ENCODE data around the gene ZFP30.

The ZFP30 gene

GRCh38 chr19:37655301-37655688 lies at the start of gene ZFP30:
TSS of gene ZFP30 (minus strand) at chr19:37655465. CDS start at chr19:37647822, 7,643 bp downstream.
- no peak for TF ChIP-seq GATA2 (IDR thresholded peaks at IDR 0.05; ENCODE audit: low read depth, low read length)
- no peak for TF ChIP-seq GATA3 (IDR thresholded peaks at IDR 0.05; ENCODE audit: low read depth, low read length)

DNA sequence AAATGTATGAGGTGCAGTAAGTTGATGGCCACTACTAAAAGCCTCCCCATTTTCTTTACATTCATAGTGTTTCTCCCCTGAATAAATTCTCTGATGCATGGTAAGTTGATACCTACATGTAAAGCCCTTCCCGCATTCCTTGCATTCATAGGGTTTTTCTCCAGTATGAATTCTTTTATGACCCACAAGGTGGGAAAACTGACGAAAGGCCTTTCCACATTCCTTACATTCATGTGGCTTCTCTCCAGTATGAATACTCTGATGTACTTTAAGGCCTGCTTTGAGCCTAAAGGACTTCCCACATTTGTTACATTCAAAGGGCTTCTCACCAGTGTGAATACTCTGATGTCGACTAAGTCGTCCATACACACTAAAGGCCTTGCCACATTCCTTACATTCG lies 43.8 kb upstream of the ZFP30 start:
- TF ChIP-seq GATA3 (IDR thresholded peaks at IDR 0.05; ENCODE audit: low read depth, low read length) (no peak), GATA2 (IDR thresholded peaks at IDR 0.05; ENCODE audit: low read depth, low read length) (no peak)

GRCh38 chr19:37698216-37698615 lies 43.0 kb upstream of the ZFP30 start:
- no peak for TF ChIP-seq GATA2 (IDR thresholded peaks at IDR 0.05; ENCODE audit: low read depth, low read length)
- no peak for TF ChIP-seq GATA3 (IDR thresholded peaks at IDR 0.05; ENCODE audit: low read depth, low read length)

GRCh38 chr19:37695144-37695899 lies 40.1 kb upstream of the ZFP30 start:
- TF ChIP-seq GATA3 (IDR thresholded peaks at IDR 0.05; ENCODE audit: low read depth, low read length) (no peak), GATA2 (IDR thresholded peaks at IDR 0.05; ENCODE audit: low read depth, low read length) (no peak)

GRCh38 chr19:37692956-37693620 lies 37.8 kb upstream of the ZFP30 start:
- TF ChIP-seq GATA3 (IDR thresholded peaks at IDR 0.05; ENCODE audit: low read depth, low read length) (no peak), GATA2 (IDR thresholded peaks at IDR 0.05; ENCODE audit: low read depth, low read length) (no peak)

DNA sequence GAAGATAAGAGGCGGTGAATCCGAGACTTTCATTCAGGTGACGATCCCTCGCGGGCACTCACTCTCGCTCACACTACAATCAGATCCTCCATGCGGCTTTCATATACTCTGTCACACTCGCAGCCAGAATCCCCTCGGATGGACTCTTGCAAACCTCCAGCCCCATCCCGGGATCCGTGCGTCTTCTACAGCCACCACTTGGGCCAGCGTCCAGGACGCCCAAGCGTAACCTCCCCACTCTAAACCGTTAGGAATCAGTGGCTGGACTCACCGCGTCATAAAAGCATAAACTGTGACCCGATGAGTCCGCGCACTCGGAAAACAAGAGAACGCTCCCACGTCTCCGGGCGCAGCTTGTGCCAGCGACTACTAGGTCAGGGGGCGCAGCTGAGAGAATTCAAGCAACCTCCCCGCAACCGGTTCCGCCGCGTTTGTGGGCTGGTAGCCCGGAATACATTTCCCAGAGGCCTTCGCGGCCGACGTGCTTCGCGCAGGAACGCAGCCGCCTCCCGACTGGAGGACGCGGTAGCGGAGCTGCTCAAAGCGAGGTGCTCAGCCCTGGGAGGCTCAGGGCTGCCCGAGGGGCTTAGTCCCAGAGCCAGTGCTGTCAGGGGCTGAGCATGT lies 36.7 kb upstream of the ZFP30 start:
- TF ChIP-seq GATA3 (IDR thresholded peaks at IDR 0.05; ENCODE audit: low read depth, low read length) (no peak), GATA2 (IDR thresholded peaks at IDR 0.05; ENCODE audit: low read depth, low read length) (no peak)

DNA sequence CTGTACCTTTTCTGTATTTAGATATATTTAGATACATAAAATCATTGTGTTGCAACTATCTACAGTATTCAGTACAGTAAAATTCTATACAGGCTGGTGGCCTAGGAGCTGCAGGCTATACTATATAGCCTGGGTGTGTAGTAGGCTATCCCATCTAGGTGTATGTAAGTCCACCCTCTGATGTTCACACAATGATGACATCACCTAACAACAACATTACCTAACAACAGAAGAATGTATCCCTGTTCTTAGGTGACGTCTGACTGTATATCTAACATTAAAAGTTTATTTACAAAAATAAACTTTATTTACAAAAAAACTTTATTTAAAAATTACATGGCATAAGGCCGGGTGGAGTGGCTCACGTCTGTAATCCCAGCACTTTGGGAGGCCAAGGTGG lies 28.3 kb upstream of the ZFP30 start:
- TF ChIP-seq GATA2 (IDR thresholded peaks at IDR 0.05; ENCODE audit: low read depth, low read length) (no peak), GATA3 (IDR thresholded peaks at IDR 0.05; ENCODE audit: low read depth, low read length) (no peak)

GRCh38 chr19:37669450-37669914 lies 14.2 kb upstream of the ZFP30 start:
- TF ChIP-seq GATA2 (IDR thresholded peaks at IDR 0.05; ENCODE audit: low read depth, low read length) (no peak), GATA3 (IDR thresholded peaks at IDR 0.05; ENCODE audit: low read depth, low read length) (no peak)

DNA sequence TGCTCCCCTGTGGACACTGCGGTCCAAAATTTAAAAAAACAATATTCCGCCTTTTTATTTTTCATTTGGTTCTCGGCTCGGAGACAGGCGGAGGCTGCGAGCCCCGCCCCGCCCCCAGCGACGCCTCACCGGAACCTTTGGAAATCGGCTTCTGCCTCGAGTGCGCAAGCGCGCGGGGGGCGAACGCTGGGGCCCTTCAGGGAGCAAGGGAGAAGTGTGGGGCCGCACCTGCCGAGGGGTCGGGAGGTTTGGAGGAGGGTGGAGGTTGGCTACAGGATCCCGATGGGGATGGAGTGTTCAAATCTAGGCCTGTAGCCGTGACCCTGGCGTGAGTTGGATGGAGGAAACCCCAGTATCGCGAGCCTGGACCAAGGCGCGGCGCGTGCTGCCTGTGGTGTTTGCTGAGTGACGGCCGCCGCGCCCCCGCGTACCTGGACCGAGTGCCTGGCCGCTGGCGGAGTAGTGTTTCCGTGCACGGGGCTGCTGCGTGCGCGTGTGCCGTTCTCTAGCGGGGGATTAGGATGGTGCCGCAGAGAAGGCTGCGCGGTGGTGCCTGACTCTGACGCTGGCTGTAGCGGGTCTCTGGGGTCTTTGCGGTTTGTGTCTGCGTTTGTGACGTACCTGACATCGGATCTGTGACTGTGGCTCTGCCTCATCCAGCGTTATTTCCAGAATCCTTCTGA lies 565 bp upstream of the ZFP30 start:
- no peak for TF ChIP-seq GATA3 (IDR thresholded peaks at IDR 0.05; ENCODE audit: low read depth, low read length)
- no peak for TF ChIP-seq GATA2 (IDR thresholded peaks at IDR 0.05; ENCODE audit: low read depth, low read length)

DNA sequence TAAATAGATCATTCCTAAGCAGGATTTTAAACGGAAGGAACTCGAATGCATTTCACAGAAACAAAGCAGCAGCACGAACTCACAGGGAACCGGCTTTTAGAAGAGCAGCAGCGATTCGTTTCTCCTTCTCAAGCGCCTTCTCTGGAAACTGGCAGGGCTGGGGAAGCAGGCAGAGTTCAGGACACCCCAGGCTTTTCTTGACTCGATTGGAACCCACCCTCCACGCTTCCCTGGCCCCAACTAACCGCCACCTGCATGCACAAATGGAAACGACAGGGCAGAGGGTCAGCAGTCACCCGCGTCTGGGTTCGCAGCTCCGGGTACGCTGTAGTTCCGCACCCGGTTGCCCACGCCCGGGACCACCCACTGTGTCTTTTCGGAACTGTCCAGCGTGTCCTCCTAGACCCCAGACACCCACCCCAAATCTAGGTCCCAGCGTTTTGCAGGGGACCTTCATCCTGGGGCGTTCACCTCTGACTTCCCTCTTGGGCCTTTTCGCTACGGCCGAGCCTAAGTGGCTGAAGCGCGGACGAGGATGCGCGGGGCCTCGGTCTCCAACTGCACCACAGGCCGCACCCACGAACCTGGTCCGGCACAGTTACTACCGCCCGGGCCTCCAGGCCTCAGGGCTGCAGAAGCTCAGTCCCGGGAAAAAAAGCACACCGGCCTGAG lies 500 bp downstream of the ZFP30 start:
- TF ChIP-seq GATA3 (IDR thresholded peaks at IDR 0.05; ENCODE audit: low read depth, low read length), result no peak
- TF ChIP-seq GATA2 (IDR thresholded peaks at IDR 0.05; ENCODE audit: low read depth, low read length), result no peak

GRCh38 chr19:37654118-37654517 lies 1.1 kb downstream of the ZFP30 start:
- TF ChIP-seq GATA3 (IDR thresholded peaks at IDR 0.05; ENCODE audit: low read depth, low read length) (no peak), GATA2 (IDR thresholded peaks at IDR 0.05; ENCODE audit: low read depth, low read length) (no peak)

DNA sequence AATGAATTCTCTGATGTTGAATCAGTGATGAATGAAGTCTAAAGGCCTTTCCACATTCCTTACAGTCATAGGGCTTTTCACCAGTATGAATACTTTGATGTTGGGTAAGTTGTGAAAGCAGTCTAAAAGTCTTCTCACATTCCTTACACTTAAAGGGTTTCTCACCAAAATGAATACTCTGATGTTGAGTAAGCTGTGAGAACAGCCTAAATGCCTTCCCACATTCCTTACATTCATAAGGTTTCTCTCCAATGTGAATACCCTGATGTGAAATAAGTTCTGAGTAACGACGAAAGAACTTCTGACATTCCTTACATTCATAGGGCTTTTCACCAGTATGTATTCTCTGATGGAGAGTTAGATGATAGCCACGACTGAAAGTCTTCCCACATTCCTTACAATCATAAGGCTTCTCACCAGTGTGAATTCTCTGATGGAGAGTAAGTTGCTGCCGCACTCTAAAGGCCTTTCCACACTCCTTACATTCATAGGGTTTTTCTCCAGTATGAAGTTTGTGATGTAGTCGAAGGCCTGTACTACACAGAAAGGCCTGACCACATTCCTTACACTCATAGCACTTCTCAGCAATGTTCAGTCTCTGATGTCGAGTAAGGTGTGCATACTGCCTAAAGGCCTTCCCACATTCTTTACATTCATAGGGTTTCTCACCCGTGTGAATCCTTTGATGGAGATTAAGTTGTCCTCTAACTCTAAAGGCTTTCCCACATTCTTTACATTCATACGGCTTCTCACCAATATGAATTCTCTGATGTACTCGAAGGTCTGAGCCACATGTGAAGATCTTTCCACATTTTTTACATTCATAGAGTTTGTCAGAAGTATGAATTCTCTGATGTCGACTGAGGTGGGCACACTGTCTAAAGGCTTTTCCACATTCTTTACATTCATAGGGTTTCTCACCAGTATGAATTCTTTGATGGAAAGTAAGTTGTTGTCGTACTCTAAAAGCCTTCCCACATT lies 19.9 kb downstream of the ZFP30 start:
- TF ChIP-seq GATA3 (IDR thresholded peaks at IDR 0.05; ENCODE audit: low read depth, low read length), result no peak
- TF ChIP-seq GATA2 (IDR thresholded peaks at IDR 0.05; ENCODE audit: low read depth, low read length), result no peak

- no peak for TF ChIP-seq GATA2 (IDR thresholded peaks at IDR 0.05; ENCODE audit: low read depth, low read length)
- no peak for TF ChIP-seq GATA3 (IDR thresholded peaks at IDR 0.05; ENCODE audit: low read depth, low read length)
Measured at GRCh38 chr19:37594982-37595382, 60.3 kb downstream of the ZFP30 start.

Data from SH-SY5Y (cell line).